ENCODE results near the gene DDIT3.

DNA sequence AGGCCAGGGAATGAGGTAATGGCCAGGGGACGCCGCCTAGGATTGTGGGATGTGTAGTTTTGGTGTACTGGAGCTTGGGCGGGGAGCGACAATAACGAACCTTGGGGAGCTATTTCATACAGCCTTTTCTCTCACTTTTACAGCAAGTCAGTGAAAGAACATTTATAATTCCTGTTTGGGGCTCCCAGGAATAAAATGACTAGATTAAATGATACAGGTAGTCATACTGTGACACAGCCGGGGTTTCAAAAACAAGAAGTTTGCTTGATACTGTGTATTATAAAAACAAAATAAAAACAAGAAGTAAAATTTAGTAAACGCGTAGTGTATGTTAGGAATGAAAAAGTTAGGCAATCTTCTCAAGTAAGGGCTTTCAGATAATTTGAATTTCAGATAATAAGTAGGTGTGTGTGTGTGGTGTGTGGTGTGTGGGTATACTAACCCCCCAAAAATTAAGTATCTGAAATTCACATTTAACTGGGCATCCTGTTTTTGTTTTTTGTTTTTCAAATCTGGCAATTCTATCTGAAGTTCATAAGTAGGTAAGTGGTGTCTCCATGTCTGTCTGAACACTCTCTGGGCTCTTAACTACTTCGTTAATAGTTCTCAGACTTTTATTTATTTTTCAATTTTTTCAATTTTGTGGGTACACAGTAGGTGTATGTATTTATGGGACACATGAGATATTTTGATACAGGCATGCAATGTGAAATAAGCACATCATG is 27.1 kb upstream of the DDIT3 start:
- TF ChIP-seq, protein P1, sequence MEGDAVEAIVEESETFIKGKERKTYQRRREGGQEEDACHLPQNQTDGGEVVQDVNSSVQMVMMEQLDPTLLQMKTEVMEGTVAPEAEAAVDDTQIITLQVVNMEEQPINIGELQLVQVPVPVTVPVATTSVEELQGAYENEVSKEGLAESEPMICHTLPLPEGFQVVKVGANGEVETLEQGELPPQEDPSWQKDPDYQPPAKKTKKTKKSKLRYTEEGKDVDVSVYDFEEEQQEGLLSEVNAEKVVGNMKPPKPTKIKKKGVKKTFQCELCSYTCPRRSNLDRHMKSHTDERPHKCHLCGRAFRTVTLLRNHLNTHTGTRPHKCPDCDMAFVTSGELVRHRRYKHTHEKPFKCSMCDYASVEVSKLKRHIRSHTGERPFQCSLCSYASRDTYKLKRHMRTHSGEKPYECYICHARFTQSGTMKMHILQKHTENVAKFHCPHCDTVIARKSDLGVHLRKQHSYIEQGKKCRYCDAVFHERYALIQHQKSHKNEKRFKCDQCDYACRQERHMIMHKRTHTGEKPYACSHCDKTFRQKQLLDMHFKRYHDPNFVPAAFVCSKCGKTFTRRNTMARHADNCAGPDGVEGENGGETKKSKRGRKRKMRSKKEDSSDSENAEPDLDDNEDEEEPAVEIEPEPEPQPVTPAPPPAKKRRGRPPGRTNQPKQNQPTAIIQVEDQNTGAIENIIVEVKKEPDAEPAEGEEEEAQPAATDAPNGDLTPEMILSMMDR (IDR thresholded peaks at IDR 0.05) = no peak
- TF ChIP-seq POLR2A (IDR thresholded peaks at IDR 0.05) = no peak
